GM12878 (cell line): Measurements from ENCODE around the gene PARVA. TPM values are rescaled to one million over a fixed set of nuclear protein-coding genes. Genes with fewer than 3 reads are reported as not detected.

Experiments
- ATAC-seq: fragments of 200-7000 bp; cut with Tn5 transposase; 3 replicates; pipeline ENCODE4 v1.9.1; 2020; ENCODE audit warnings: mild to moderate bottlenecking, moderate library complexity
- BruUV-seq: library from RNA; stranded (reverse); fragments of 400-500 nt; replicated peaks from 2 replicates; lab custom pipeline; 2021; lab: Mats Ljungman, UMichigan
- CTCF ChIA-PET: fragments of 300-600 bp; sonication (Branson Sonifier 250); formaldehyde crosslinking; extraction: SDS; loops from one replicate; lab custom pipeline; 2021; ENCODE audit warnings: inconsistent platforms; lab: Yijun Ruan, JAX
- POLR2A ChIA-PET: fragments of 350-600 bp; formaldehyde crosslinking; extraction: SDS; loops from one replicate; lab custom pipeline; 2021; ENCODE audit warnings: inconsistent platforms; lab: Charles Lee
- RAD21 ChIA-PET: fragments of 300-600 bp; sonication (Branson Sonifier 250); formaldehyde crosslinking; loops from one replicate; lab custom pipeline; 2023; ENCODE audit warnings: antibody characterized with exemption; ENCODE audit not compliant: unreplicated experiment; lab: Charles Lee
- SMC1A ChIA-PET: fragments of 300-600 bp; sonication (Branson Sonifier 250); formaldehyde crosslinking; loops from one replicate; lab custom pipeline; 2023; ENCODE audit not compliant: unreplicated experiment, uncharacterized antibody; lab: Charles Lee
- DNase-seq: peaks from one replicate; pipeline ENCODE4 v3.0.0-alpha.2; 2011; ENCODE audit warnings: low read depth, low spot score
- FAIRE-seq: peaks from 3 replicates; lab custom pipeline; 2011; peaks lifted over from hg19 to GRCh38; lab: Jason Lieb, UNC
- H2AFZ ChIP-seq: 2 replicates; pipeline ENCODE4 v1.6.0; 2011; ENCODE audit warnings: low read depth, low read length, control low read depth; ENCODE audit not compliant: control insufficient read depth
- H3K27ac ChIP-seq: 2 replicates; pipeline ENCODE4 v1.5.1; 2011; ENCODE audit warnings: control low read depth; ENCODE audit not compliant: control insufficient read depth, insufficient read depth
- H3K27me3 ChIP-seq, 2 experiments: replicated peaks in 1 of 2; 2 replicates each; pipeline versions ENCODE4 v1.6.0 to v1.6.1; 2011; ENCODE audit warnings: low read length in 1 of 2; ENCODE audit not compliant: control insufficient read depth in 2 of 2, insufficient read depth in 2 of 2
- H3K36me3 ChIP-seq, 2 experiments: 2 replicates each; pipeline ENCODE4 v1.5.1; 2011; ENCODE audit warnings: low read length in 1 of 2; ENCODE audit not compliant: control insufficient read depth in 2 of 2, insufficient read depth in 2 of 2
- H3K4me1 ChIP-seq: 2 replicates; pipeline ENCODE4 v1.6.1; 2011; ENCODE audit warnings: mild to moderate bottlenecking, low read length, moderate library complexity, mixed read lengths; ENCODE audit not compliant: control insufficient read depth, insufficient read depth
- H3K4me2 ChIP-seq: 2 replicates; pipeline ENCODE4 v1.6.0; 2011; ENCODE audit warnings: control low read depth; ENCODE audit not compliant: control insufficient read depth, insufficient read depth
- H3K4me3 ChIP-seq: fragments of 200-600 bp; sonication (generic); 2 replicates; pipeline ENCODE4 v1.5.1; 2016
- H3K79me2 ChIP-seq: 2 replicates; pipeline ENCODE4 v1.6.0; 2011; ENCODE audit warnings: low read length; ENCODE audit not compliant: control insufficient read depth, insufficient read depth
- H3K9ac ChIP-seq: 2 replicates; pipeline ENCODE4 v1.8.0; 2011; ENCODE audit warnings: low read length, control low read depth, mixed read lengths; ENCODE audit not compliant: control insufficient read depth, insufficient read depth
- H3K9me3 ChIP-seq: replicated peaks from 3 replicates; pipeline ENCODE4 v1.5.1; 2011; ENCODE audit warnings: mild to moderate bottlenecking, low read length; ENCODE audit not compliant: control insufficient read depth, insufficient read depth
- H4K20me1 ChIP-seq: 2 replicates; pipeline ENCODE4 v1.6.0; 2011; ENCODE audit not compliant: control insufficient read depth, insufficient read depth
- BMI1 ChIP-seq: fragments of 450-650 bp; IDR thresholded peaks from 2 replicates; pipeline ENCODE4 v1.6.1; 2016; ENCODE audit warnings: mild to moderate bottlenecking, moderate library complexity, borderline replicate concordance
- CBX5 ChIP-seq: sonication (generic); IDR thresholded peaks from 2 replicates; pipeline ENCODE4 v1.6.1; 2016; ENCODE audit warnings: low read depth, moderate library complexity, mild to moderate bottlenecking, inconsistent platforms
- CEBPB ChIP-seq, 2 experiments: fragments of 150-350 bp in 1 of 2; IDR thresholded peaks; 2 replicates each; pipeline ENCODE4 v1.6.1; 2012 to 2014; ENCODE audit warnings: low read depth in 2 of 2, low read length in 2 of 2, borderline replicate concordance in 1 of 2, inconsistent platforms in 1 of 2
- CHD4 ChIP-seq: fragments of 200-600 bp; sonication (generic); IDR thresholded peaks from 2 replicates; pipeline ENCODE4 v1.6.1; 2016; ENCODE audit warnings: mild to moderate bottlenecking
- HDAC6 ChIP-seq: fragments of 200-600 bp; sonication (generic); IDR thresholded peaks from one replicate; pipeline ENCODE4 v1.8.0; 2017; ENCODE audit warnings: antibody characterized with exemption; ENCODE audit not compliant: unreplicated experiment
- IKZF2 ChIP-seq, 2 experiments: fragments of 450-650 bp; IDR thresholded peaks; 2 replicates each; pipeline ENCODE4 v1.6.1; 2017; ENCODE audit warnings: mild to moderate bottlenecking in 2 of 2, moderate library complexity in 2 of 2
- MYB ChIP-seq: fragments of 150-350 bp; IDR thresholded peaks from 2 replicates; pipeline ENCODE4 v1.6.1; 2014; ENCODE audit warnings: mild to moderate bottlenecking, low read depth, low read length, borderline replicate concordance
- NFYA ChIP-seq: IDR thresholded peaks from 2 replicates; pipeline ENCODE4 v1.6.1; 2011; ENCODE audit warnings: low read depth, mild to moderate bottlenecking, low read length, improper control_type of control experiment, borderline replicate concordance
- NR2F1 ChIP-seq: fragments of 450-650 bp; conservative IDR thresholded peaks from 2 replicates; pipeline ENCODE4 v1.6.1; 2017; ENCODE audit warnings: mild to moderate bottlenecking
- RAD51 ChIP-seq: fragments of 450-650 bp; IDR thresholded peaks from 2 replicates; pipeline ENCODE4 v1.6.1; 2016; ENCODE audit warnings: moderate library complexity, mild to moderate bottlenecking, inconsistent platforms
- RFX5 ChIP-seq: IDR thresholded peaks from 2 replicates; pipeline ENCODE4 v1.6.1; 2011; ENCODE audit warnings: low read depth, low read length, improper control_type of control experiment
- SIN3A ChIP-seq: IDR thresholded peaks from 2 replicates; pipeline ENCODE4 v1.6.1; 2012; ENCODE audit warnings: low read depth, low read length, improper control_type of control experiment
- SIX5 ChIP-seq: IDR thresholded peaks from 2 replicates; pipeline ENCODE4 v1.6.1; 2011; ENCODE audit warnings: mild to moderate bottlenecking, low read depth, low read length, moderate library complexity; ENCODE audit not compliant: severe bottlenecking
- SRF ChIP-seq, 2 experiments: IDR thresholded peaks; 2 replicates each; pipeline ENCODE4 v1.6.1; 2011; ENCODE audit warnings: low read depth in 2 of 2, low read length in 2 of 2, mild to moderate bottlenecking in 1 of 2, moderate library complexity in 1 of 2
- SUZ12 ChIP-seq: fragments of 200-600 bp; sonication (generic); IDR thresholded peaks from one replicate; pipeline ENCODE4 v1.6.1; 2018; ENCODE audit warnings: antibody characterized with exemption, mild to moderate bottlenecking; ENCODE audit not compliant: unreplicated experiment
- TARDBP ChIP-seq: IDR thresholded peaks from 2 replicates; pipeline ENCODE4 v1.6.1; 2016; ENCODE audit warnings: borderline replicate concordance
- WRNIP1 ChIP-seq: IDR thresholded peaks from 2 replicates; pipeline ENCODE4 v1.6.1; 2011; ENCODE audit warnings: low read depth, low read length, improper control_type of control experiment, borderline replicate concordance
- ZNF622 ChIP-seq: fragments of 450-650 bp; IDR thresholded peaks from 2 replicates; pipeline ENCODE4 v1.6.1; 2017; ENCODE audit warnings: mild to moderate bottlenecking, inconsistent platforms
- WGBS: methylation state at CpG from one replicate; pipeline ENCODE4 v1.1.6; 2016; ENCODE audit warnings: low lambda C conversion rate; ENCODE audit not compliant: insufficient replicate concordance, insufficient coverage; ENCODE audit errors: missing lambda C conversion rate; 5-methylcytosine and 5-hydroxymethylcytosine counted together
- in situ Hi-C: fragments of 300-500 bp; cut with MboI; formaldehyde crosslinking; loops from 9 replicates; pipeline ENCODE4 v1.14.3; 2018; ENCODE audit warnings: mixed read lengths
- intact Hi-C: fragments of 100-400 bp; cut with micrococcal nuclease; formaldehyde crosslinking; loops from one replicate; pipeline ENCODE4 v1.14.2; 2022; ENCODE audit not compliant: unreplicated experiment
- polyA plus RNA-seq, 11 experiments: library from polyadenylated mRNA; depleted of rRNA in 4 of 11; unstranded in 6 of 11; stranded (reverse) in 5 of 11; fragments of >200 nt; fragmentation: Nextera tagmentation in 4 of 11; fragmentation: Illumina TruSeq in 1 of 11; extraction: Ambion mirVana in 4 of 11; extraction: Trizol in 1 of 11; gene quantifications; 1 replicate in 1 of 11; 2 replicates in 10 of 11; pipeline versions ENCODE4 v1.2.1 to v1.2.3, GENCODE V29; 2011 to 2016; ENCODE audit warnings: inconsistent platforms in 2 of 11, missing spikeins in 2 of 11, low read depth in 1 of 11
- total RNA-seq, 4 experiments: library from RNA; depleted of rRNA in 3 of 4; stranded (reverse); fragments of >200 nt in 3 of 4; fragmentation: Illumina TruSeq in 1 of 4; extraction: Trizol in 1 of 4; gene quantifications; 2 replicates each; pipeline versions ENCODE4 v1.2.1 to v1.2.3, GENCODE V29; 2013 to 2021
- TF ChIP-seq, protein P1 (sequence below): IDR thresholded peaks from 2 replicates; pipeline ENCODE4 v1.6.1; 2012; ENCODE audit warnings: low read depth, low read length, improper control_type of control experiment
- TF ChIP-seq, protein P2 (sequence below): fragments of 450-650 bp; IDR thresholded peaks from 2 replicates; pipeline ENCODE4 v1.6.1; 2017; ENCODE audit warnings: borderline replicate concordance

PARVA gene
- total and polyA plus RNA-seq, 10 of the 15 experiments (the other 5 are each of a cell fraction or from before 2014, with no cell fraction given), result 0.01 to 0.44 (median 0.03) TPM; not detected in 7

- Histone ChIP-seq H3K27ac (no peak overlapping the region), H3K4me2 (no peak overlapping the region), H3K36me3 (no peaks in the 10 kb centered on the region), H4K20me1 (no peaks in the 10 kb centered on the region), H3K27me3 (no peaks in the 10 kb centered on the region; a peak in 1 of 4 replicates), H3K79me2 (no peaks in the 10 kb centered on the region), H3K4me1 (no peaks in the 10 kb centered on the region), H3K9ac (no peak overlapping the region), H2AFZ (no peak overlapping the region), H3K9me3 (no peaks in the 10 kb centered on the region), H3K4me3 (no peak overlapping the region)
- TF ChIP-seq RAD51 (no peak), WRNIP1 (no peak), ZNF622 (no peak), MYB (no peak), RFX5 (no peak), NR2F1 (no peak), CHD4 (no peak), HDAC6 (no peak), SUZ12 (no peak), NFYA (no peak), IKZF2 (IDR thresholded peaks at IDR 0.05) (no peak), CEBPB (IDR thresholded peaks at IDR 0.05; ENCODE audit: borderline replicate concordance in 1 of 2, low read depth in 2 of 2, low read length in 2 of 2) (no peak), TARDBP (no peak), SIN3A (no peak), CBX5 (no peak), SIX5 (no peak), SRF (IDR thresholded peaks at IDR 0.05; ENCODE audit: low read depth in 2 of 2, low read length in 2 of 2) (no peak), BMI1 (no peak)
- TF ChIP-seq, protein P1, sequence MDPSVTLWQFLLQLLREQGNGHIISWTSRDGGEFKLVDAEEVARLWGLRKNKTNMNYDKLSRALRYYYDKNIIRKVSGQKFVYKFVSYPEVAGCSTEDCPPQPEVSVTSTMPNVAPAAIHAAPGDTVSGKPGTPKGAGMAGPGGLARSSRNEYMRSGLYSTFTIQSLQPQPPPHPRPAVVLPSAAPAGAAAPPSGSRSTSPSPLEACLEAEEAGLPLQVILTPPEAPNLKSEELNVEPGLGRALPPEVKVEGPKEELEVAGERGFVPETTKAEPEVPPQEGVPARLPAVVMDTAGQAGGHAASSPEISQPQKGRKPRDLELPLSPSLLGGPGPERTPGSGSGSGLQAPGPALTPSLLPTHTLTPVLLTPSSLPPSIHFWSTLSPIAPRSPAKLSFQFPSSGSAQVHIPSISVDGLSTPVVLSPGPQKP, result no peak
- TF ChIP-seq, protein P2, sequence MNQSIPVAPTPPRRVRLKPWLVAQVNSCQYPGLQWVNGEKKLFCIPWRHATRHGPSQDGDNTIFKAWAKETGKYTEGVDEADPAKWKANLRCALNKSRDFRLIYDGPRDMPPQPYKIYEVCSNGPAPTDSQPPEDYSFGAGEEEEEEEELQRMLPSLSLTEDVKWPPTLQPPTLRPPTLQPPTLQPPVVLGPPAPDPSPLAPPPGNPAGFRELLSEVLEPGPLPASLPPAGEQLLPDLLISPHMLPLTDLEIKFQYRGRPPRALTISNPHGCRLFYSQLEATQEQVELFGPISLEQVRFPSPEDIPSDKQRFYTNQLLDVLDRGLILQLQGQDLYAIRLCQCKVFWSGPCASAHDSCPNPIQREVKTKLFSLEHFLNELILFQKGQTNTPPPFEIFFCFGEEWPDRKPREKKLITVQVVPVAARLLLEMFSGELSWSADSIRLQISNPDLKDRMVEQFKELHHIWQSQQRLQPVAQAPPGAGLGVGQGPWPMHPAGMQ, result no peak
- intact Hi-C loops (loop anchor here (5.0 kb wide), 1 partner anchor 481 kb away; no protein-coding TSS in a partner anchor), in situ Hi-C loops (loop anchor here (10.0 kb wide), 1 partner anchor 483 kb away; no protein-coding TSS in a partner anchor)
- ATAC-seq (no peak), DNase-seq (no peak), FAIRE-seq (no peak)
- ChIA-PET POLR2A (no interaction called here), CTCF (interaction anchor here (0.8 to 1.1 kb wide), 2 partner anchors 8 to 477 kb away, joined by 3 to 5 read pairs; no protein-coding TSS in a partner anchor), RAD21 (no interaction called here), SMC1A (no interaction called here)
- 30% methylated on average over 3 of the region's 3 CpGs for WGBS
- BruUV-seq, result no TSS peak
Measured at GRCh38 chr11:12411393-12411792, 34.0 kb downstream of the PARVA start.
